Omental fat pad (tissue), 4 donors: Measurements from ENCODE around the gene KCNA2. TPM values are rescaled to one million over a fixed set of nuclear protein-coding genes. Genes with fewer than 3 reads are reported as not detected.

Source experiments
- total RNA-seq, 4 donors: library from RNA; depleted of rRNA; stranded (reverse); fragments of >200 nt; gene quantifications; one replicate each; pipeline ENCODE4 v1.1.0, GENCODE V29; 2016

The KCNA2 gene
- total RNA-seq, 4 donors from 2014 or later: 1.9 to 29.8 (median 3.1) TPM

Other genes starting within 250 kb of the KCNA2 start
- 10 to 100 TPM in 1 of 4 donors, 1 to 10 TPM in 3; 9.1 to 19.8 (median 9.7) TPM for gene SLC16A4, start 215.3 kb downstream of the KCNA2 start, total RNA-seq
- gene LAMTOR5, start 198.7 kb downstream of the KCNA2 start, total RNA-seq: 100 to 1,000 TPM in 3 of 4 donors, 10 to 100 TPM in 1; 94.4 to 130 (median 116) TPM
- 10 to 100 TPM in 1 of 4 donors, 1 to 10 TPM in 2, under 1 TPM in 1; 0.50 to 74.1 (median 2.6) TPM for gene PROK1, start 155.2 kb downstream of the KCNA2 start, total RNA-seq
- gene KCNA10, start 87.2 kb downstream of the KCNA2 start, total RNA-seq: not detected
- 1 to 10 TPM; 1.2 to 5.3 (median 3.3) TPM for gene KCNA3, start 68.6 kb upstream of the KCNA2 start, total RNA-seq